OCI-LY1 (cell line): ENCODE results near the gene PCED1B.

Source experiments
- CTCF ChIP-seq: fragments of 200-600 bp; sonication (generic), shearing (Covaris generic); IDR thresholded peaks from 2 replicates; pipeline ENCODE4 v1.5.1; 2017; ENCODE audit warnings: mild to moderate bottlenecking, antibody characterized with exemption, low read length, moderate library complexity, mixed read lengths
- EZH2 ChIP-seq: fragments of 200-600 bp; sonication (generic), shearing (Covaris generic); IDR thresholded peaks from 2 replicates; pipeline ENCODE4 v1.8.0; 2017; ENCODE audit warnings: borderline replicate concordance, mixed run types, mild to moderate bottlenecking, antibody characterized with exemption, low read length, moderate library complexity, mixed read lengths

DNA sequence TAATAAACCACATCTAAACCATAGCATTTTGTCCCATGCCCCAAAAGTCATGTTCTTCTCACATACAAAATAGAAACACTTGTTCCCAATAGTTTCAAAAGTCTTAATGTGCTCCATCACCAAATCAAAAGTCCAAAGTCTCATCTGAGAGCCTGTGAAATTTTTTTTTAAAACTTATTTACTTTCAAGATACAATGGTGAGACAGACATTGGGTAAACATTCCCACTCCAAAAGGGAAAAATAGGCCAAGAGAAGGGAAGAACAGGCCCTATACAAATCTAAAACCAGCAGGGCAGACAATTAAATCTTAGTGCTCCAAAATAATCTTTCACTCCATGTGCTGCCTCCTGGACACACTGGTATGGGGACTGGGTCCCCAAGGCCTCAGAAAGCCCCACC, 84.7 kb downstream of the PCED1B start:
- no peak for TF ChIP-seq CTCF
- TF ChIP-seq EZH2, result no peak
